Hindlimb muscle (tissue), 1 donor: Measurements from ENCODE around the gene CNGA1. TPM values are rescaled to one million over a fixed set of nuclear protein-coding genes. Genes with fewer than 3 reads are reported as not detected.

Experiments
- polyA plus RNA-seq: library from polyadenylated mRNA; unstranded; fragments of 120-200 nt; gene quantifications from one replicate; pipeline ENCODE4 v1.2.1, GENCODE V29; 2013; ENCODE audit not compliant: insufficient read length

Gene CNGA1
- polyA plus RNA-seq, 1 donor = 0.23 TPM

Other genes starting within 250 kb of the CNGA1 start
- 0.83 TPM for gene CORIN, start 178.6 kb downstream of the CNGA1 start, polyA plus RNA-seq
- gene NFXL1, start 102.1 kb downstream of the CNGA1 start, polyA plus RNA-seq = 8.4 TPM
- 3.1 TPM for gene NIPAL1, start 91 bp upstream of the CNGA1 start, polyA plus RNA-seq
- gene TXK, start 117.6 kb upstream of the CNGA1 start, polyA plus RNA-seq = 0.65 TPM